Stomach (tissue), 4 donors: ENCODE data around the gene RAB12.

Source experiments
- CTCF ChIP-seq, 7 experiments: fragments of 450-650 bp in 4 of 7; fragments of 200-600 bp in 3 of 7; sonication (generic) in 3 of 7; IDR thresholded peaks; one replicate each; pipeline ENCODE4 v1.5.1; 2016 to 2019; ENCODE audit warnings: antibody characterized with exemption in 7 of 7, control low read depth in 2 of 7, mild to moderate bottlenecking in 1 of 7
- POLR2A ChIP-seq, 4 donors: fragments of 450-650 bp; IDR thresholded peaks; one replicate each; pipeline ENCODE4 v1.6.1; 2016; ENCODE audit warnings: antibody characterized with exemption in 4 of 4, control low read depth in 2 of 4, mild to moderate bottlenecking in 1 of 4, moderate library complexity in 1 of 4

- TF ChIP-seq CTCF (IDR thresholded peaks at IDR 0.05) (no peak), POLR2A (IDR thresholded peaks at IDR 0.05) (no peak)
Measured at GRCh38 chr18:8562070-8562469, 47.2 kb upstream of the RAB12 start.
